ENCODE results near the gene ZNF3.

ZNF3 gene

GRCh38 chr7:100022621-100023020, 58.9 kb downstream of the ZNF3 start:
- DNase-seq (ENCODE audit: low read depth): no peak
- no peak overlapping the region for H3K4me3 ChIP-seq (ENCODE audit: low read depth, low read length)
- TF ChIP-seq, protein P1, sequence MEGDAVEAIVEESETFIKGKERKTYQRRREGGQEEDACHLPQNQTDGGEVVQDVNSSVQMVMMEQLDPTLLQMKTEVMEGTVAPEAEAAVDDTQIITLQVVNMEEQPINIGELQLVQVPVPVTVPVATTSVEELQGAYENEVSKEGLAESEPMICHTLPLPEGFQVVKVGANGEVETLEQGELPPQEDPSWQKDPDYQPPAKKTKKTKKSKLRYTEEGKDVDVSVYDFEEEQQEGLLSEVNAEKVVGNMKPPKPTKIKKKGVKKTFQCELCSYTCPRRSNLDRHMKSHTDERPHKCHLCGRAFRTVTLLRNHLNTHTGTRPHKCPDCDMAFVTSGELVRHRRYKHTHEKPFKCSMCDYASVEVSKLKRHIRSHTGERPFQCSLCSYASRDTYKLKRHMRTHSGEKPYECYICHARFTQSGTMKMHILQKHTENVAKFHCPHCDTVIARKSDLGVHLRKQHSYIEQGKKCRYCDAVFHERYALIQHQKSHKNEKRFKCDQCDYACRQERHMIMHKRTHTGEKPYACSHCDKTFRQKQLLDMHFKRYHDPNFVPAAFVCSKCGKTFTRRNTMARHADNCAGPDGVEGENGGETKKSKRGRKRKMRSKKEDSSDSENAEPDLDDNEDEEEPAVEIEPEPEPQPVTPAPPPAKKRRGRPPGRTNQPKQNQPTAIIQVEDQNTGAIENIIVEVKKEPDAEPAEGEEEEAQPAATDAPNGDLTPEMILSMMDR (conservative IDR thresholded peaks at IDR 0.05; ENCODE audit: low read depth, low read length): no peak

- H3K4me3 ChIP-seq (ENCODE audit: low read depth, low read length): no peak overlapping the region
- no peak for DNase-seq (ENCODE audit: low read depth)
- TF ChIP-seq, protein P1 (conservative IDR thresholded peaks at IDR 0.05; ENCODE audit: low read depth, low read length): no peak
Observed at GRCh38 chr7:100021297-100021696, 60.2 kb downstream of the ZNF3 start.
